RWPE2 (cell line): Measurements from ENCODE around the gene CDRT4.

ENCODE experiments used
- ATAC-seq: fragments of 200-7000 bp; cut with Tn5 transposase; 3 replicates; pipeline ENCODE4 v1.9.1; 2021; ENCODE audit warnings: low read depth
- DNase-seq: peaks from one replicate; pipeline ENCODE4 v3.0.0-alpha.2; 2020; ENCODE audit warnings: low spot score
- H3K27ac ChIP-seq: fragments of 450-650 bp; 2 replicates; pipeline ENCODE4 v1.5.1; 2017; ENCODE audit warnings: mild to moderate bottlenecking; ENCODE audit not compliant: poor library complexity, severe bottlenecking
- H3K27me3 ChIP-seq: fragments of 250-450 bp; sonication (Bioruptor Pico); 2 replicates; pipeline ENCODE4 v1.5.1; 2021; ENCODE audit warnings: mild to moderate bottlenecking, moderate library complexity; ENCODE audit not compliant: insufficient read depth, poor library complexity, severe bottlenecking
- H3K36me3 ChIP-seq: fragments of 250-450 bp; sonication (Bioruptor Pico); 2 replicates; pipeline ENCODE4 v1.5.1; 2020; ENCODE audit warnings: low read depth, mild to moderate bottlenecking, moderate library complexity
- H3K4me1 ChIP-seq: fragments of 250-450 bp; sonication (Bioruptor Pico); 2 replicates; pipeline ENCODE4 v1.5.1; 2021; ENCODE audit warnings: mild to moderate bottlenecking, moderate library complexity; ENCODE audit not compliant: insufficient read depth, poor library complexity, severe bottlenecking
- H3K4me3 ChIP-seq: fragments of 250-450 bp; sonication (Bioruptor Pico); 2 replicates; pipeline ENCODE4 v1.5.1; 2021; ENCODE audit warnings: mild to moderate bottlenecking, moderate library complexity; ENCODE audit not compliant: severe bottlenecking
- H3K9me3 ChIP-seq: fragments of 250-450 bp; sonication (Bioruptor Pico); 2 replicates; pipeline ENCODE4 v1.5.1; 2021; ENCODE audit warnings: mild to moderate bottlenecking, moderate library complexity; ENCODE audit not compliant: severe bottlenecking
- TF ChIP-seq, protein P1 (sequence below): fragments of 450-650 bp; IDR thresholded peaks from one replicate; pipeline ENCODE4 v1.5.1; 2017; ENCODE audit warnings: mild to moderate bottlenecking, moderate library complexity; ENCODE audit not compliant: poor library complexity, severe bottlenecking

The CDRT4 gene

DNA sequence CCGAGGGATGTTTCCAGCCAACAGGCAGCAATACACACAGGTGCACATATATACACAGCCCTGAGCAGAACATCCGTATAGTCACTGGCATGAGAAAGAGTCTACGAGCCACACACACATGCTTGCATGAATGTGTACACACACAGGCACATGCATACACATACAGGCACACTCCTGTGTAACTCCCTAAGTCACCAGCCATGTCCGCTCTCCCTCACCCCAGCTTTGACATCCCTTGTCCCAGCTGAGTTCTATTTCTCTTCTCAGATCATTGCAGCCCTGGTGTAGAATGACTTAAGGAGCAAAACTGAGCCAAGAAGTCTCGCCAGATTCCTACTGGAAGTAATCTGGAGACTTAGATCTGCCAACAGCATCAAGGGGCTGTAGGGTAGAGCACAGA is 13.1 kb downstream of the CDRT4 start:
- no peak for ATAC-seq
- no peak overlapping the region for H3K27ac ChIP-seq
- H3K36me3 ChIP-seq, result no peaks in the 10 kb centered on the region; the same call in 1 of the 2 replicates
- H3K27me3 ChIP-seq, result no peaks in the 10 kb centered on the region
- no peaks in the 10 kb centered on the region for H3K9me3 ChIP-seq
- H3K4me1 ChIP-seq, result no peaks in the 10 kb centered on the region
- TF ChIP-seq, protein P1, sequence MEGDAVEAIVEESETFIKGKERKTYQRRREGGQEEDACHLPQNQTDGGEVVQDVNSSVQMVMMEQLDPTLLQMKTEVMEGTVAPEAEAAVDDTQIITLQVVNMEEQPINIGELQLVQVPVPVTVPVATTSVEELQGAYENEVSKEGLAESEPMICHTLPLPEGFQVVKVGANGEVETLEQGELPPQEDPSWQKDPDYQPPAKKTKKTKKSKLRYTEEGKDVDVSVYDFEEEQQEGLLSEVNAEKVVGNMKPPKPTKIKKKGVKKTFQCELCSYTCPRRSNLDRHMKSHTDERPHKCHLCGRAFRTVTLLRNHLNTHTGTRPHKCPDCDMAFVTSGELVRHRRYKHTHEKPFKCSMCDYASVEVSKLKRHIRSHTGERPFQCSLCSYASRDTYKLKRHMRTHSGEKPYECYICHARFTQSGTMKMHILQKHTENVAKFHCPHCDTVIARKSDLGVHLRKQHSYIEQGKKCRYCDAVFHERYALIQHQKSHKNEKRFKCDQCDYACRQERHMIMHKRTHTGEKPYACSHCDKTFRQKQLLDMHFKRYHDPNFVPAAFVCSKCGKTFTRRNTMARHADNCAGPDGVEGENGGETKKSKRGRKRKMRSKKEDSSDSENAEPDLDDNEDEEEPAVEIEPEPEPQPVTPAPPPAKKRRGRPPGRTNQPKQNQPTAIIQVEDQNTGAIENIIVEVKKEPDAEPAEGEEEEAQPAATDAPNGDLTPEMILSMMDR, result no peak
- no peak overlapping the region for H3K4me3 ChIP-seq
- DNase-seq, result no peak

GRCh38 chr17:15453782-15454181 is 13.6 kb downstream of the CDRT4 start:
- no peaks in the 10 kb centered on the region; the same call in 1 of the 2 replicates for H3K36me3 ChIP-seq
- H3K27me3 ChIP-seq, result no peaks in the 10 kb centered on the region
- no peaks in the 10 kb centered on the region for H3K4me1 ChIP-seq
- TF ChIP-seq, protein P1, result no peak
- ATAC-seq (no peak), DNase-seq (no peak)
- no peak overlapping the region for H3K4me3 ChIP-seq
- H3K9me3 ChIP-seq, result no peaks in the 10 kb centered on the region
- H3K27ac ChIP-seq, result no peak overlapping the region

DNA sequence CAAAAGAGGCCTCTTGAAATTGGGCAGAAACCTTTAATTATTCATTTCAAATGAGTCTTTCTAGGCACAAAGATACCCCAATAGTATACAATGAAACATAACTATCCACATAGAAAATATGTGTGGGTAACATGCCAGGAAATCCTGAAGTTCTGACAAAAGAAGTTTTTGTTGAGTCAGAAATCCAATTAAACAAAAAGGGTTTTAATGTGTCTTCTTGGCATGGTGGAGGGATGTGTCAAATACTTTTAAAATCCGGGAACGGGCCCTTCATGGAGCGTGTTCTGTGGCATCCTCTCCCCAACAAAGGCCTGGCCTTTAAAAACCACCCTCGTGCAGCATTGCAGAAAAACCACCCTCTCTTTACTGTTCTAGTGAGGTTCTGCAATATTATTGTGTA is 14.2 kb downstream of the CDRT4 start:
- Histone ChIP-seq H3K4me1 (no peaks in the 10 kb centered on the region), H3K36me3 (no peaks in the 10 kb centered on the region; the same call in 1 of the 2 replicates), H3K9me3 (no peaks in the 10 kb centered on the region), H3K27ac (no peak overlapping the region), H3K27me3 (no peaks in the 10 kb centered on the region), H3K4me3 (no peak overlapping the region)
- ATAC-seq (no peak), DNase-seq (no peak)
- TF ChIP-seq, protein P1, result no peak

- Histone ChIP-seq H3K36me3 (no peaks in the 10 kb centered on the region; the same call in 1 of the 2 replicates), H3K27ac (no peak overlapping the region), H3K4me1 (no peaks in the 10 kb centered on the region), H3K27me3 (no peaks in the 10 kb centered on the region), H3K4me3 (no peak overlapping the region), H3K9me3 (no peaks in the 10 kb centered on the region)
- ATAC-seq, result no peak
- DNase-seq, result no peak
- TF ChIP-seq, protein P1, result no peak
Observed at GRCh38 chr17:15452746-15453145, 14.7 kb downstream of the CDRT4 start.

DNA sequence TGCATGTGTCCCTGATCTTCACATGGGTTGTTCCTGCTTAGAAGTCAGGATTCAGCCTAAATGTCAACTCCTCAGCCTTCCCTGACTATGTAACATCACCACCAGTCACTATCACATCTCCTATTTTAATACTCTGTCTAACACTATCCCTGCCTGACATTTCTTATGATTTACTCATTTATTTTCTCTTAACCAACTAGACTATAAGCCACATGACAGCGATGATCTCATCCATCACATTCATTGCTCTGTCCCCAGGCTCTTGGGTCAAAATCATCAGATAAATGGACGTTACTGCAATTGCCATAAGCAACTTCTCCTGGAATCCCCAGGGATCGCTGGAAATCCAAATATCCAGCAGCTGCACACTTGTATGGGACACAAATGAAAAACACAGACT is 15.7 kb downstream of the CDRT4 start:
- Histone ChIP-seq H3K4me3 (no peak overlapping the region), H3K9me3 (no peaks in the 10 kb centered on the region), H3K4me1 (no peaks in the 10 kb centered on the region), H3K27ac (no peak overlapping the region), H3K36me3 (no peaks in the 10 kb centered on the region; the same call in 1 of the 2 replicates), H3K27me3 (no peaks in the 10 kb centered on the region)
- ATAC-seq (no peak), DNase-seq (no peak)
- TF ChIP-seq, protein P1, result no peak
